Esophagus squamous epithelium (tissue), 5 donors: ENCODE data around the gene NR2F2. TPM values are rescaled to one million over a fixed set of nuclear protein-coding genes. Genes with fewer than 3 reads are reported as not detected.

Experiments used
- DNase-seq: peaks from one replicate; lab custom pipeline; 2025; lab: John Stamatoyannopoulos, UW
- H3K27ac ChIP-seq, 4 donors: fragments of 200-600 bp; sonication (generic); one replicate each; pipeline ENCODE4 v1.5.1; 2016 to 2019; ENCODE audit warnings: mild to moderate bottlenecking in 1 of 4
- H3K27me3 ChIP-seq, 4 donors: fragments of 200-600 bp; sonication (generic); 1 replicate in 3 of 4; 2 replicates in 1 of 4; pipeline versions ENCODE4 v1.5.1 to v1.6.0; 2017 to 2021; ENCODE audit warnings: antibody characterized with exemption in 1 of 4
- H3K36me3 ChIP-seq, 3 donors: fragments of 200-600 bp; sonication (generic); one replicate each; pipeline ENCODE4 v1.5.1; 2016 to 2019
- H3K4me1 ChIP-seq, 3 donors: fragments of 200-600 bp; sonication (generic); one replicate each; pipeline ENCODE4 v1.5.1; 2017 to 2019
- H3K4me3 ChIP-seq, 4 donors: fragments of 200-600 bp; sonication (generic); 1 replicate in 3 of 4; 2 replicates in 1 of 4; pipeline ENCODE4 v1.5.1; 2016 to 2019; ENCODE audit warnings: mild to moderate bottlenecking in 2 of 4, moderate library complexity in 1 of 4
- H3K9me3 ChIP-seq, 3 donors: fragments of 200-600 bp; sonication (generic); one replicate each; pipeline ENCODE4 v1.5.1; 2016 to 2019
- CTCF ChIP-seq, 6 experiments: fragments of 450-650 bp in 4 of 6; fragments of 200-600 bp in 2 of 6; sonication (generic) in 2 of 6; IDR thresholded peaks; one replicate each; pipeline ENCODE4 v1.5.1; 2016 to 2019; ENCODE audit warnings: antibody characterized with exemption in 6 of 6, mild to moderate bottlenecking in 4 of 6, moderate library complexity in 4 of 6
- POLR2A ChIP-seq, 4 donors: fragments of 450-650 bp; IDR thresholded peaks; one replicate each; pipeline ENCODE4 v1.6.1; 2017; ENCODE audit warnings: antibody characterized with exemption in 4 of 4, mild to moderate bottlenecking in 4 of 4, moderate library complexity in 3 of 4
- WGBS, 2 donors: methylation state at CpG; one replicate each; pipeline ENCODE4 v1.1.5; 2018; 5-methylcytosine and 5-hydroxymethylcytosine counted together
- intact Hi-C: fragments of 100-400 bp; cut with DNase I; formaldehyde crosslinking; loops from one replicate; pipeline ENCODE4 v1.15.0; 2022
- total RNA-seq, 4 donors: library from RNA; depleted of rRNA; stranded (reverse); fragments of >200 nt; gene quantifications; one replicate each; pipeline ENCODE4 v1.1.0, GENCODE V29; 2016
- donor health status: DM: yes; HTN: yes; CAD: no.

NR2F2 gene
- total RNA-seq, 4 donors from 2014 or later = 3.7 to 15.6 (median 6.4) TPM

- H3K27me3 ChIP-seq = peaks cover 0 to 78% (median 3%) of the 10 kb centered on the region in 4 donors
- TF ChIP-seq POLR2A (IDR thresholded peaks at IDR 0.05) = no peak
- no peak for TF ChIP-seq CTCF (IDR thresholded peaks at IDR 0.05)
- peak overlapping the region in 3 of 4 donors; percentile 72 to 92 (median 73) for H3K4me3 ChIP-seq
- 37 to 62% methylated on average over 2 of the region's 2 CpGs for WGBS, 2 donors
- DNase-seq = no peak
- intact Hi-C loops = no loop called here
- H3K4me1 ChIP-seq = peaks cover 4 to 61% (median 6%) of the 10 kb centered on the region in 3 donors
- H3K36me3 ChIP-seq = peaks cover 0 to 1% (median 0%) of the 10 kb centered on the region in 3 donors
- peak overlapping the region; percentile 62 to 94 (median 94) for H3K27ac ChIP-seq
- H3K9me3 ChIP-seq = no peaks in the 10 kb centered on the region
These were observed 1.7 kb upstream of the NR2F2 start for GRCh38 chr15:96328877-96329195.

- 32 to 40% methylated on average over 7 to 8 of the region's 8 CpGs for WGBS, 2 donors
These were observed 1.0 kb upstream of the NR2F2 start for GRCh38 chr15:96329403-96329981.

GRCh38 chr15:96330064-96330449 is 443 bp upstream of the NR2F2 start:
- intact Hi-C loops = no loop called here
- TF ChIP-seq CTCF (IDR thresholded peaks at IDR 0.05) (no peak), POLR2A (IDR thresholded peaks at IDR 0.05) (peak in 1 of 4 donors; percentile 42)
- 0 to 13% methylated on average over 2 to 13 of the region's 37 CpGs for WGBS, 2 donors
- Histone ChIP-seq H3K4me1 (peaks cover 0 to 66% (median 6%) of the 10 kb centered on the region in 3 donors), H3K36me3 (peaks cover 0 to 13% (median 0%) of the 10 kb centered on the region in 3 donors), H3K4me3 (peak overlapping the region; percentile 45 to 92 (median 72)), H3K27me3 (peaks cover 0 to 78% (median 3%) of the 10 kb centered on the region in 4 donors), H3K9me3 (no peaks in the 10 kb centered on the region), H3K27ac (peak overlapping the region; percentile 62 to 94 (median 94))
- DNase-seq = no peak

More at GRCh38 chr15:96329403-96329981, 1.0 kb upstream of the NR2F2 start:
- Histone ChIP-seq H3K4me1 (peaks cover 0 to 61% (median 6%) of the 10 kb centered on the region in 3 donors), H3K27me3 (peaks cover 0 to 78% (median 3%) of the 10 kb centered on the region in 4 donors), H3K9me3 (no peaks in the 10 kb centered on the region), H3K4me3 (peak overlapping the region; percentile 45 to 92 (median 72)), H3K36me3 (peaks cover 0 to 8% (median 0%) of the 10 kb centered on the region in 3 donors), H3K27ac (peak overlapping the region; percentile 62 to 94 (median 94))
- no peak for DNase-seq
- TF ChIP-seq CTCF (IDR thresholded peaks at IDR 0.05) (no peak), POLR2A (IDR thresholded peaks at IDR 0.05) (no peak)
- intact Hi-C loops = no loop called here

GRCh38 chr15:96331144-96331944 is 844 bp downstream of the NR2F2 start:
- DNase-seq = no peak
- intact Hi-C loops = no loop called here
- WGBS, 2 donors = 1 to 4% methylated on average over 15 to 22 of the region's 77 CpGs

More at GRCh38 chr15:96331144-96331944, 844 bp downstream of the NR2F2 start:
- peaks cover 0 to 65% (median 2%) of the 10 kb centered on the region in 4 donors for H3K27me3 ChIP-seq
- H3K27ac ChIP-seq = peak overlapping the region; percentile 85 to 96 (median 94)
- H3K4me3 ChIP-seq = peak overlapping the region; percentile 45 to 92 (median 72)
- TF ChIP-seq CTCF (IDR thresholded peaks at IDR 0.05) = no peak
- no peaks in the 10 kb centered on the region for H3K9me3 ChIP-seq
- H3K36me3 ChIP-seq = peaks cover 0 to 23% (median 0%) of the 10 kb centered on the region in 3 donors
- H3K4me1 ChIP-seq = peaks cover 0 to 77% (median 5%) of the 10 kb centered on the region in 3 donors
